Stimulated activated naive CD4-positive, alpha-beta T cell treated with Interleukin-2 at 50 U/mL for 16 hours (primary cell): ENCODE results near the gene TSC22D2.

ENCODE experiments used
- DNase-seq: peaks from one replicate; lab custom pipeline; 2025; lab: John Stamatoyannopoulos, UW

Gene TSC22D2

DNA sequence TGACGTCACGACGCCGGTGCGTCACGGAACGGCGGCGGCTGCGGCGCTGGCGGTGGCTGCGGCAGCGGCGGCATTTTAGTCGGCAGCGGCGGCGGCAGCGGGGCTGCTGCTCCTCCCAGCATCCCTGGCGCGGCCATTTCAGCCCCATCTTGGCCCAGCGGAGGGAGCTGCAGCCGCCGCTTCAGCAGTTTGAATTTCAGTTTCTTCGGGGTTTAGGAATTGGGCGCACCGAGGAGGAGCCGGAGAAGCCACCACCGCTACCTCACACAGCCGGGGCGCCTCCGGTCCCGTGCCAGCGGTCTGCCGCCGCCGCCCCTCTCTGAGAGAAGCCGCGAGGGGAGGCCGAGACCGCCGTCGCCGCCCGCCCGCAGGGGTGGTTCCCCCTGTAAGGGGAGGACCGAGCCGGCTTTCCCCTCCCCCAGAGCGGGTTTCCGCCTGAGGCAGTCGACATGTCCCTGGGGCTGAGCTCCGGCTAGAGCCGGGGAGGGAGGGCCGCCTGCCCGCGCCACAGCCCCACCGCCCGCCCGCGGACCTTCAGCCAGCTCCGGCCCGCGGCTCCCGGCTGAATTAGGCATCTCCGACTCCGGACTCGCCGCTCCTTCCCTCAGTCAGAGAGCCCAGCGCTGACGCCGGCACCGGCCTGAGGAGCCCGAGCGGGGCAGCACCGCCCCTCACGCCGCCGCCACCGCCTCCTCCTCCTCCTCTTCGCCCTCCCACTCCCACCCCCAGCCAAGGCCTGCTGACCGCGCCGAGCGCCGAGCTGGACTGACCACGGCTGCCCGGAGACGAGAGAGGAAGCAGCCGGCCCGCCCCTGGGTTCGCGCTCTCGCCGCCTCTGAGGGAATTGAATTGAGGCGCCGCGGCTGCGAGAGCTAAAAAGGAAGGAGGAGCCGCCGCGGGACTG, at the start of gene TSC22D2:
Gene TSC22D2 (plus strand): TSS at position 78 of the 904 bp plus-strand sequence. CDS start 1,053 bp downstream, outside the sequence.
- peak; percentile 93 for DNase-seq

DNA sequence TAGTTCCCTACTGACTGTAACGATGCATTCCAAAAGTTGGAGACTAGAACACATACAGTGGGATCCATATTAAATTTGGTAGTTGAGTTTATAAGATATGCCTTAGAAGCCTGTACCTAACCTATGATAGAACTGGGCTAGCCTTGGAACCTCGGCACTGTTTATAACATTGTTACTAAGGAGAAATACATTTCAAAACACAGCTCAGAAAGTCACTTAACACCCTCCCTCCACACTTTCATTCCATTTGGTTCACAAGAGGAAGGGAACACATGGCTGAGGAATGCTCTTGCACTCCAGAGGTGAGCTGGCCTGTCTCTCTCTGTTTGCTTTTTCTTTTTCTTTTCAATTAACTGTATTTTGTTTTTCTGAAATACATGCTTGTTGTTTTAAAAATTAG, 48.7 kb upstream of the TSC22D2 start:
- no peak for DNase-seq

GRCh38 chr3:150360966-150361365, 47.1 kb upstream of the TSC22D2 start:
- DNase-seq = no peak

GRCh38 chr3:150362515-150363302, 45.4 kb upstream of the TSC22D2 start:
- DNase-seq = no peak

GRCh38 chr3:150363420-150363819, 44.7 kb upstream of the TSC22D2 start:
- no peak for DNase-seq

GRCh38 chr3:150365132-150365604, 42.9 kb upstream of the TSC22D2 start:
- no peak for DNase-seq

- DNase-seq = no peak
Measured at GRCh38 chr3:150367757-150368156, 40.3 kb upstream of the TSC22D2 start.

- DNase-seq = no peak
Measured at GRCh38 chr3:150370122-150370602, 37.9 kb upstream of the TSC22D2 start.

GRCh38 chr3:150370999-150371398, 37.1 kb upstream of the TSC22D2 start:
- DNase-seq = no peak

DNA sequence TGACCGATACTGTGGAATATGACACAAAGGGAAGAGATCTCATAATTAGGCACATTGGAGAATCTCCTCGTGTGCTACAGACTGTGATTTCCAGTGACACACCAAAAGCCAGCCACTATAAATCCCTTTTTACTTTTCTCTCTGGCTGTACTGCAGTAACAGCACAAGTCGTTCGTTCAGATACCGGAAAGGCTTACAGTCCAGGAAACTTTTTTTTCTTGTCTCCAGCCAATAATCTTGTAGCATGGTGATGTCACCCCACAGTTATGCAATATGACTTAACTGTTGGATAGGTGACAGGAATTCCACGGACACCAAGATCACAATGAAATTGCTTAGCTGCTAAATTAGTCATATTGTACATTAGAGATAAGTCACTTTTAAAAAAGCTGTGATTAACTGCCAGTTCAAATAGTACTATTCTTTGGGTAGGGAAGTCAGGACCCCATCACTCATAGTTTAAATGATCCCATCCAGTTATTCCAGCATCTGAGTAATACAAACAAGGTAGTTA, 36.3 kb upstream of the TSC22D2 start:
- no peak for DNase-seq

GRCh38 chr3:150372320-150372719, 35.8 kb upstream of the TSC22D2 start:
- DNase-seq = no peak

GRCh38 chr3:150372722-150373121, 35.4 kb upstream of the TSC22D2 start:
- no peak for DNase-seq

DNA sequence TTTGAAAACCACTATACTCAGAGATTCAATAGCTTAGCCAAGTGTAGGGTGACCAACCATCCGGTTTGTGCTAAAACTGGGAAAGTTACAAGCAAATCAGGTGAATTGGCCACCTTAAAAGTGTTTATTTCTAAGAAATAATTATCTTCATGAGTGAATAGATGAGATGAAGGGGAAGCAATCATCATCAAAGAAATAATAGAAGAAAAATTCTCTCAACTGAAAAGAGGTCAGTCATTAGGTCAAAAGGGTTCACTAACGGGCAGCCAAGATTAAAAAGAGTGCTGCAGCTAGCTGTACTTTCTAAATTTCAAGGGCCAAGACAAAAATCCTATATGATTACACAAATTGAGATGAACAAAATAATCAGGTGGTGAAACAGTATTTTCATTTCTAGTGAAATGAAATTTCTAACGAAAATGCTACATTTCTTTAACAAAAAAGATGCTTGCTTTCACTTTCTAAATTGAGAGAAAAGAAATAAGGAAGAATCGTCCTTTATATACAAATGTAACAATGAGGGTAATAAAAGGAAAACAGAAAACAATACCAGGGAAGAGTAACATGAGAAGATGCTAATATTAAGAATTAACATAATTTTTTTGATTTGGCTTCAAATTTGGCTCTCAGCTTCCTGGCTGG, 34.7 kb upstream of the TSC22D2 start:
- DNase-seq = no peak

GRCh38 chr3:150374975-150375374, 33.1 kb upstream of the TSC22D2 start:
- no peak for DNase-seq

GRCh38 chr3:150376001-150376848, 31.9 kb upstream of the TSC22D2 start:
- DNase-seq = no peak

- DNase-seq = no peak
Measured at GRCh38 chr3:150377601-150378300, 30.3 kb upstream of the TSC22D2 start.

DNA sequence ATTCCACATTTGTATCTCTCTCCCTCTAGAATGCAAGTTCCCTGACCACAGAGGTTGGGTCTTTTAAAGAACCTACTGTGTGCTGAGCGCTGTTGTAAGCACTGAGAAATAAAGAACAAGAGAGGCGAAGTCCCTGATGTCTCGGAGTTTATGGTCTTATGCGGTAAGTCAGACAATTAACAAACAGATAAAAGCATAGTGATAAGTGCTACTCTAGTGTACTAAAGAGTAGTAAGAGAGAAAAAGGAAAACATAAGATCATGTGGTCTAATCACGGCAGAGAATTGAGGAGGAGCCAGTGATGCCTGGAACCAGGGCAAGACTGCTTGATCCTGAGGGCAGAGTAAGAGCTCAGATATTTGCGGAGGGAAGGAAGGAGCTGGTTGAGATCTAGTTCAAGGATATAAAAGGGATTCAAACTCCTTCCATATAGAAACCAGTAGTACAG, 29.8 kb upstream of the TSC22D2 start:
- DNase-seq = no peak

GRCh38 chr3:150379469-150379868, 28.6 kb upstream of the TSC22D2 start:
- no peak for DNase-seq

DNA sequence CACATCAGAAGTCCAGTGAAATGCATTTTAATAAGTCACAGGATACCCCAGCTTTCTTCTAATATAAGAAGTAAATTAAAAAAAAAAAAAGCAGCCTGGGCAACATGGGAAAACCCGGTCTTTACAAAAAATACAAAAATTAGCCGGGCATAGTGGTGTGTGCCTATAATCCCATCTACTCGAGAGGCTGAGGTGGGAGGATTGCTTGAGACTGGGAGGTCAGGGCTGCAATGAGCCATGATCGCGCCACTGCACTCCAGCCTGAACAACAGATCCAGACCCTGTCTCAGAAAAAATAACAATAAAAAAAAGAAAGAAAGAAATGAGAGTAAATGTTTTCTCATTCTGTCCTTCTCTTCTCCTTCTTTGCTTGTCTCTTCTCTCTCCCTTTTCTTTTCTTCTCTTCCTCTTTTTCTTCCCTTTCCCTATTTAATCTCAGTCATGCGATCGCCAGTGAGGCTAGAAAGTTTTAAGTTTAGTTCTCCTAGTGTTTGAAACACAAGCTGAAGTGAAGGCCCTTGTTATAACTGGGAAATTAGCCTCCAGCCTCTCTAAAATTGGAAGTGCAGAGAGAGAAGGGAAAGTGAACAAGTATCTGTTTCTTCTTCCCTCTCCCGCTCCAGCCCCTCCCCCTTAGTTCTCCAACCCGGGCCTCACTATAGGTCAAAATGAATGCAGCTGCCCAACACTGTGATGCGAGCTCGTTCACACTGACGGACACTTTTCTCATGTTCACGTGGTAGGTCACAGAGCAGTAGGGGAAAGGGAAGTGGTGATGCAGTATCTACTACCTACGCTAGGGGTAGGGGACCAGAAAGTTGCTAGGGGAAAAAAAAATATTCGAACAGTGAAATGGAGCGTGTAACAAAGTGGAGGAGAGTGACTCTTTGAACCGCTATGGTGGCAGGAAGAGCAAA, 23.5 kb upstream of the TSC22D2 start:
- no peak for DNase-seq
